GM12878 (cell line): ENCODE measurements around the gene DDX52. TPM values are rescaled to one million over a fixed set of nuclear protein-coding genes. Genes with fewer than 3 reads are reported as not detected.

Experiments used
- ATAC-seq: fragments of 200-7000 bp; cut with Tn5 transposase; 3 replicates; pipeline ENCODE4 v1.9.1; 2020; ENCODE audit warnings: mild to moderate bottlenecking, moderate library complexity
- BruUV-seq: library from RNA; stranded (reverse); fragments of 400-500 nt; replicated peaks from 2 replicates; lab custom pipeline; 2021; lab: Mats Ljungman, UMichigan
- CTCF ChIA-PET: fragments of 300-600 bp; sonication (Branson Sonifier 250); formaldehyde crosslinking; extraction: SDS; loops from one replicate; lab custom pipeline; 2021; ENCODE audit warnings: inconsistent platforms; lab: Yijun Ruan, JAX
- POLR2A ChIA-PET: fragments of 350-600 bp; formaldehyde crosslinking; extraction: SDS; loops from one replicate; lab custom pipeline; 2021; ENCODE audit warnings: inconsistent platforms; lab: Charles Lee
- RAD21 ChIA-PET: fragments of 300-600 bp; sonication (Branson Sonifier 250); formaldehyde crosslinking; loops from one replicate; lab custom pipeline; 2023; ENCODE audit warnings: antibody characterized with exemption; ENCODE audit not compliant: unreplicated experiment; lab: Charles Lee
- SMC1A ChIA-PET: fragments of 300-600 bp; sonication (Branson Sonifier 250); formaldehyde crosslinking; loops from one replicate; lab custom pipeline; 2023; ENCODE audit not compliant: unreplicated experiment, uncharacterized antibody; lab: Charles Lee
- DNase-seq: peaks from one replicate; pipeline ENCODE4 v3.0.0-alpha.2; 2011; ENCODE audit warnings: low read depth, low spot score
- FAIRE-seq: peaks from 3 replicates; lab custom pipeline; 2011; peaks lifted over from hg19 to GRCh38; lab: Jason Lieb, UNC
- H2AFZ ChIP-seq: 2 replicates; pipeline ENCODE4 v1.6.0; 2011; ENCODE audit warnings: low read depth, low read length, control low read depth; ENCODE audit not compliant: control insufficient read depth
- H3K27ac ChIP-seq: 2 replicates; pipeline ENCODE4 v1.5.1; 2011; ENCODE audit warnings: control low read depth; ENCODE audit not compliant: control insufficient read depth, insufficient read depth
- H3K27me3 ChIP-seq, 2 experiments: replicated peaks in 1 of 2; 2 replicates each; pipeline versions ENCODE4 v1.6.0 to v1.6.1; 2011; ENCODE audit warnings: low read length in 1 of 2; ENCODE audit not compliant: control insufficient read depth in 2 of 2, insufficient read depth in 2 of 2
- H3K36me3 ChIP-seq, 2 experiments: 2 replicates each; pipeline ENCODE4 v1.5.1; 2011; ENCODE audit warnings: low read length in 1 of 2; ENCODE audit not compliant: control insufficient read depth in 2 of 2, insufficient read depth in 2 of 2
- H3K4me1 ChIP-seq: 2 replicates; pipeline ENCODE4 v1.6.1; 2011; ENCODE audit warnings: mild to moderate bottlenecking, low read length, moderate library complexity, mixed read lengths; ENCODE audit not compliant: control insufficient read depth, insufficient read depth
- H3K4me2 ChIP-seq: 2 replicates; pipeline ENCODE4 v1.6.0; 2011; ENCODE audit warnings: control low read depth; ENCODE audit not compliant: control insufficient read depth, insufficient read depth
- H3K4me3 ChIP-seq: fragments of 200-600 bp; sonication (generic); 2 replicates; pipeline ENCODE4 v1.5.1; 2016
- H3K79me2 ChIP-seq: 2 replicates; pipeline ENCODE4 v1.6.0; 2011; ENCODE audit warnings: low read length; ENCODE audit not compliant: control insufficient read depth, insufficient read depth
- H3K9ac ChIP-seq: 2 replicates; pipeline ENCODE4 v1.8.0; 2011; ENCODE audit warnings: low read length, control low read depth, mixed read lengths; ENCODE audit not compliant: control insufficient read depth, insufficient read depth
- H3K9me3 ChIP-seq: replicated peaks from 3 replicates; pipeline ENCODE4 v1.5.1; 2011; ENCODE audit warnings: mild to moderate bottlenecking, low read length; ENCODE audit not compliant: control insufficient read depth, insufficient read depth
- H4K20me1 ChIP-seq: 2 replicates; pipeline ENCODE4 v1.6.0; 2011; ENCODE audit not compliant: control insufficient read depth, insufficient read depth
- IRF4 ChIP-seq: IDR thresholded peaks from 2 replicates; pipeline ENCODE4 v1.6.1; 2011; ENCODE audit warnings: low read depth, low read length
- KLF5 ChIP-seq: fragments of 450-650 bp; IDR thresholded peaks from 2 replicates; pipeline ENCODE4 v1.6.1; 2014; ENCODE audit warnings: mild to moderate bottlenecking; ENCODE audit not compliant: partially characterized antibody
- MEF2A ChIP-seq: IDR thresholded peaks from 2 replicates; pipeline ENCODE4 v1.6.1; 2011; ENCODE audit warnings: low read depth, mild to moderate bottlenecking, low read length, moderate library complexity; ENCODE audit not compliant: insufficient read depth
- SMAD1 ChIP-seq: fragments of 450-650 bp; IDR thresholded peaks from 2 replicates; pipeline ENCODE4 v1.6.1; 2018; ENCODE audit warnings: mild to moderate bottlenecking, low read depth; ENCODE audit not compliant: partially characterized antibody
- SREBF1 ChIP-seq: IDR thresholded peaks from 2 replicates; pipeline ENCODE4 v1.6.1; 2012; ENCODE audit warnings: mild to moderate bottlenecking, low read length
- SUZ12 ChIP-seq: fragments of 200-600 bp; sonication (generic); IDR thresholded peaks from one replicate; pipeline ENCODE4 v1.6.1; 2018; ENCODE audit warnings: antibody characterized with exemption, mild to moderate bottlenecking; ENCODE audit not compliant: unreplicated experiment
- TCF7 ChIP-seq: IDR thresholded peaks from 2 replicates; pipeline ENCODE4 v1.6.1; 2014; ENCODE audit warnings: antibody characterized with exemption, borderline replicate concordance
- YY1 ChIP-seq: IDR thresholded peaks from 2 replicates; pipeline ENCODE4 v1.6.1; 2011; ENCODE audit warnings: low read depth, mild to moderate bottlenecking, low read length
- WGBS: methylation state at CpG from one replicate; pipeline ENCODE4 v1.1.6; 2016; ENCODE audit warnings: low lambda C conversion rate; ENCODE audit not compliant: insufficient replicate concordance, insufficient coverage; ENCODE audit errors: missing lambda C conversion rate; 5-methylcytosine and 5-hydroxymethylcytosine counted together
- in situ Hi-C: fragments of 300-500 bp; cut with MboI; formaldehyde crosslinking; loops from 9 replicates; pipeline ENCODE4 v1.14.3; 2018; ENCODE audit warnings: mixed read lengths
- intact Hi-C: fragments of 100-400 bp; cut with micrococcal nuclease; formaldehyde crosslinking; loops from one replicate; pipeline ENCODE4 v1.14.2; 2022; ENCODE audit not compliant: unreplicated experiment
- polyA plus RNA-seq, 11 experiments: library from polyadenylated mRNA; depleted of rRNA in 4 of 11; unstranded in 6 of 11; stranded (reverse) in 5 of 11; fragments of >200 nt; fragmentation: Nextera tagmentation in 4 of 11; fragmentation: Illumina TruSeq in 1 of 11; extraction: Ambion mirVana in 4 of 11; extraction: Trizol in 1 of 11; gene quantifications; 1 replicate in 1 of 11; 2 replicates in 10 of 11; pipeline versions ENCODE4 v1.2.1 to v1.2.3, GENCODE V29; 2011 to 2016; ENCODE audit warnings: inconsistent platforms in 2 of 11, missing spikeins in 2 of 11, low read depth in 1 of 11
- total RNA-seq, 4 experiments: library from RNA; depleted of rRNA in 3 of 4; stranded (reverse); fragments of >200 nt in 3 of 4; fragmentation: Illumina TruSeq in 1 of 4; extraction: Trizol in 1 of 4; gene quantifications; 2 replicates each; pipeline versions ENCODE4 v1.2.1 to v1.2.3, GENCODE V29; 2013 to 2021
- TF ChIP-seq, protein P1 (sequence below): fragments of 450-650 bp; IDR thresholded peaks from 2 replicates; pipeline ENCODE4 v1.6.1; 2017; ENCODE audit warnings: antibody characterized with exemption, mild to moderate bottlenecking, moderate library complexity
- TF ChIP-seq, protein P2 (sequence below): IDR thresholded peaks from 2 replicates; pipeline ENCODE4 v1.6.1; 2012; ENCODE audit warnings: low read depth, low read length, improper control_type of control experiment

The DDX52 gene
- total and polyA plus RNA-seq, 10 of the 15 experiments (the other 5 are each of a cell fraction or from before 2014, with no cell fraction given), result 14.8 to 49.7 (median 26.3) TPM

DNA sequence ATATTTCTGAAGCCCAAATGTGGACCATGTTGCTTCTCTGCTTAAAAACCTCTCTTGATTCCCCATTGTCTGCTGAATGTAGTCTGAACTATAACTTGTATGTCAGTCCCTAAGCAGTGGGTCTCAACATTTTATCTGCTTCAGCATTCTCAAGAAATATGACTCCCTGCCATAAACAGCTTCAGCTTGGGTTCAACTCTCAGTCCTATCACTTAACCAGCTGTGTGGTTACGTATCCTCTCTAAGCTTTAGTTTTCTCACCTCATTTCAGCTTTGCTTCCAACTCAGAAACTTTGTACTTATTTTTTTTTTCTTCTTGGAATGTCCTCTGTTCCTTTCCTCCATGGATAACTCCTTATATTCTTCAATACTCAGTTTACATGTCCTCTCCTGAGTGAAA is 4.6 kb upstream of the DDX52 start:
- FAIRE-seq (no peak), ATAC-seq (no peak), DNase-seq (no peak)
- Histone ChIP-seq H3K4me3 (no peak overlapping the region), H3K4me2 (no peak overlapping the region), H4K20me1 (no peaks in the 10 kb centered on the region), H3K27me3 (no peaks in the 10 kb centered on the region; a peak in 1 of 4 replicates), H3K9me3 (no peaks in the 10 kb centered on the region), H3K27ac (no peak overlapping the region), H2AFZ (no peak overlapping the region), H3K9ac (no peak overlapping the region), H3K4me1 (no peaks in the 10 kb centered on the region), H3K36me3 (no peaks in the 10 kb centered on the region), H3K79me2 (peaks cover 4% of the 10 kb centered on the region)
- ChIA-PET RAD21 (interaction anchor here (0.8 to 2.9 kb wide), 5 partner anchors 132 to 168 kb away, joined by 3 to 12 read pairs (median 3); no protein-coding TSS in a partner anchor), SMC1A (interaction anchor here (1.0 to 3.0 kb wide), 4 partner anchors 12 to 168 kb away, joined by 4 to 17 read pairs (median 6); no protein-coding TSS in a partner anchor), POLR2A (interaction anchor here (0.6 kb wide), 1 partner anchor 1001 kb away, joined by 4 read pairs; no protein-coding TSS in a partner anchor), CTCF (interaction anchor here (0.8 to 3.8 kb wide), 4 partner anchors 9 to 171 kb away, joined by 3 to 38 read pairs (median 6); no protein-coding TSS in a partner anchor)
- in situ Hi-C loops (loop anchor here (5.0 kb wide), 1 partner anchor 144 kb away; no protein-coding TSS in a partner anchor), intact Hi-C loops (loop anchor here (10.0 kb wide), 1 partner anchor 47 kb away; no protein-coding TSS in a partner anchor)
- 40% methylated on average over 1 of the region's 1 CpG for WGBS
- BruUV-seq, result no TSS peak
- no peak for TF ChIP-seq TCF7
- no peak for TF ChIP-seq IRF4
- TF ChIP-seq YY1, result no peak
- TF ChIP-seq KLF5, result no peak
- TF ChIP-seq SREBF1, result no peak
- TF ChIP-seq MEF2A, result no peak
- no peak for TF ChIP-seq SUZ12
- TF ChIP-seq, protein P1, sequence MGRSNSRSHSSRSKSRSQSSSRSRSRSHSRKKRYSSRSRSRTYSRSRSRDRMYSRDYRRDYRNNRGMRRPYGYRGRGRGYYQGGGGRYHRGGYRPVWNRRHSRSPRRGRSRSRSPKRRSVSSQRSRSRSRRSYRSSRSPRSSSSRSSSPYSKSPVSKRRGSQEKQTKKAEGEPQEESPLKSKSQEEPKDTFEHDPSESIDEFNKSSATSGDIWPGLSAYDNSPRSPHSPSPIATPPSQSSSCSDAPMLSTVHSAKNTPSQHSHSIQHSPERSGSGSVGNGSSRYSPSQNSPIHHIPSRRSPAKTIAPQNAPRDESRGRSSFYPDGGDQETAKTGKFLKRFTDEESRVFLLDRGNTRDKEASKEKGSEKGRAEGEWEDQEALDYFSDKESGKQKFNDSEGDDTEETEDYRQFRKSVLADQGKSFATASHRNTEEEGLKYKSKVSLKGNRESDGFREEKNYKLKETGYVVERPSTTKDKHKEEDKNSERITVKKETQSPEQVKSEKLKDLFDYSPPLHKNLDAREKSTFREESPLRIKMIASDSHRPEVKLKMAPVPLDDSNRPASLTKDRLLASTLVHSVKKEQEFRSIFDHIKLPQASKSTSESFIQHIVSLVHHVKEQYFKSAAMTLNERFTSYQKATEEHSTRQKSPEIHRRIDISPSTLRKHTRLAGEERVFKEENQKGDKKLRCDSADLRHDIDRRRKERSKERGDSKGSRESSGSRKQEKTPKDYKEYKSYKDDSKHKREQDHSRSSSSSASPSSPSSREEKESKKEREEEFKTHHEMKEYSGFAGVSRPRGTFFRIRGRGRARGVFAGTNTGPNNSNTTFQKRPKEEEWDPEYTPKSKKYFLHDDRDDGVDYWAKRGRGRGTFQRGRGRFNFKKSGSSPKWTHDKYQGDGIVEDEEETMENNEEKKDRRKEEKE, result no peak
- TF ChIP-seq, protein P2, sequence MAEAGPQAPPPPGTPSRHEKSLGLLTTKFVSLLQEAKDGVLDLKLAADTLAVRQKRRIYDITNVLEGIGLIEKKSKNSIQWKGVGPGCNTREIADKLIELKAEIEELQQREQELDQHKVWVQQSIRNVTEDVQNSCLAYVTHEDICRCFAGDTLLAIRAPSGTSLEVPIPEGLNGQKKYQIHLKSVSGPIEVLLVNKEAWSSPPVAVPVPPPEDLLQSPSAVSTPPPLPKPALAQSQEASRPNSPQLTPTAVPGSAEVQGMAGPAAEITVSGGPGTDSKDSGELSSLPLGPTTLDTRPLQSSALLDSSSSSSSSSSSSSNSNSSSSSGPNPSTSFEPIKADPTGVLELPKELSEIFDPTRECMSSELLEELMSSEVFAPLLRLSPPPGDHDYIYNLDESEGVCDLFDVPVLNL, result no peak
- no peak for TF ChIP-seq SMAD1
